ENCODE results near the gene GDF15. TPM values are rescaled to one million over a fixed set of nuclear protein-coding genes. Genes with fewer than 3 reads are reported as not detected.
A peak's percentile ranks its signal among the peaks of the same experiment; 100 is the strongest.

The GDF15 gene
- polyA plus RNA-seq, 1 donor from 2014 or later: not detected

DNA sequence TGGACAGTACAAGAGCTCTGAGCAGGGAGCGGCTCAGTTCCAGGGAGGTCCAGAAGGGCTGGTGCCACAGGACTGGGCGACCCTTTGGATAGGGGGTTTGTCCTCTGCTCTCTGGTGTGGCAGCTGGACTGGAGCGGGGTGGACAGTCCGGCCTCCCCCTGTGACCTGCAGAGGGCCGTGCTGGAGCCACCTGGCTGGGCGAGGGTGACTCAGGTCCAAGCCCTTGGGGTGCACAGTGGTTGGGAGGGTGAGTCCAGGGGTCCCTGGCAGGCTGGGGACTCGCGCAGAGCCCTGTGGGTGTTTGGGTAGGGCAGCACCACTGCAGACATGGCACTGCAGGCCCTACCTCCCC lies 40.4 kb downstream of the GDF15 start (continued):
- no peak for TF ChIP-seq EP300 (conservative IDR thresholded peaks at IDR 0.05; ENCODE audit: poor library complexity, severe bottlenecking)
- TF ChIP-seq RAD21 (conservative IDR thresholded peaks at IDR 0.05): no peak

DNA sequence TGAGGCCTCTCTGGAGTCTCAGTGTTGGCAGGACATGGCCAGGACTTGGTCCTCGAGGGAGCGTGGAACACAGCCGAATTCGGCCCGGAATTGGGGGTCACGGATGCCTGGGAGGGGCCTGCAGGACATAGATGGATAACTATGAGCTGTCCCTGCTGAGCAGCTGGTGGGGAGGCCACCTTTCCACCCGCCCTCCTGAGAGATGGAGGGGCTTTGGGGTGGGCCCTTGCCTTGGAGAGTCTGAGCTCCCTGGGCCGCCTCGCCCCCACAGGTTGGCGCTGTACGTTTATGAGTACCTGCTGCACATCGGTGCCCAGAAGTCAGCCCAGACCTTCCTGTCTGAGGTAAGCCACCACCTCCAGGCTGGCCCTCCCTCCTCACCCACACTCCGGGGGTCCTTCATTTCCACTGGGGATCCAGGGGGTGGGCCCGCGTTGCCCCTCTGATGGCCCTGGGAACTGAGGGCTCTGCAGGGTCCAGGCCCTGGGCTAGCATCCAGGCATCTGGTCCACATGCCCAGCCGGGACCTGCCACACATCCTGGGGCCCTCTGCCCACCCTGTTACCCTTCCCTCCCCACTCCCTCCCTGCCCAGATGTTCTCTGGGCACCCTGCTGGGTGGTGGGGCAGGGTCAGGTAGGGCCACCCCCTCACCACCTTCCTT lies 41.3 kb downstream of the GDF15 start:
- H3K27ac ChIP-seq (ENCODE audit: low read length): no peak overlapping the region
- no peaks in the 10 kb centered on the region for H3K27me3 ChIP-seq (ENCODE audit: insufficient read depth, low read depth, low read length)
- H3K4me2 ChIP-seq (ENCODE audit: low read length): no peak overlapping the region
- H3K79me2 ChIP-seq (replicated peaks; ENCODE audit: insufficient read depth, low read length): peaks cover 11% of the 10 kb centered on the region
- no peak overlapping the region for H3K9ac ChIP-seq (ENCODE audit: low read length)
- H4K20me1 ChIP-seq (ENCODE audit: insufficient read depth): no peaks in the 10 kb centered on the region
- no peaks in the 10 kb centered on the region for H3K9me3 ChIP-seq (ENCODE audit: low read length)
- TF ChIP-seq EP300 (conservative IDR thresholded peaks at IDR 0.05; ENCODE audit: poor library complexity, severe bottlenecking): no peak
- TF ChIP-seq SMC3 (conservative IDR thresholded peaks at IDR 0.05; ENCODE audit: poor library complexity): no peak
- no peak for TF ChIP-seq MXI1 (conservative IDR thresholded peaks at IDR 0.05; ENCODE audit: poor library complexity, severe bottlenecking)
- no peak for TF ChIP-seq POLR2AphosphoS5 (IDR thresholded peaks at IDR 0.05)
- TF ChIP-seq, protein P1, sequence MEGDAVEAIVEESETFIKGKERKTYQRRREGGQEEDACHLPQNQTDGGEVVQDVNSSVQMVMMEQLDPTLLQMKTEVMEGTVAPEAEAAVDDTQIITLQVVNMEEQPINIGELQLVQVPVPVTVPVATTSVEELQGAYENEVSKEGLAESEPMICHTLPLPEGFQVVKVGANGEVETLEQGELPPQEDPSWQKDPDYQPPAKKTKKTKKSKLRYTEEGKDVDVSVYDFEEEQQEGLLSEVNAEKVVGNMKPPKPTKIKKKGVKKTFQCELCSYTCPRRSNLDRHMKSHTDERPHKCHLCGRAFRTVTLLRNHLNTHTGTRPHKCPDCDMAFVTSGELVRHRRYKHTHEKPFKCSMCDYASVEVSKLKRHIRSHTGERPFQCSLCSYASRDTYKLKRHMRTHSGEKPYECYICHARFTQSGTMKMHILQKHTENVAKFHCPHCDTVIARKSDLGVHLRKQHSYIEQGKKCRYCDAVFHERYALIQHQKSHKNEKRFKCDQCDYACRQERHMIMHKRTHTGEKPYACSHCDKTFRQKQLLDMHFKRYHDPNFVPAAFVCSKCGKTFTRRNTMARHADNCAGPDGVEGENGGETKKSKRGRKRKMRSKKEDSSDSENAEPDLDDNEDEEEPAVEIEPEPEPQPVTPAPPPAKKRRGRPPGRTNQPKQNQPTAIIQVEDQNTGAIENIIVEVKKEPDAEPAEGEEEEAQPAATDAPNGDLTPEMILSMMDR (IDR thresholded peaks at IDR 0.05; ENCODE audit: poor library complexity, severe bottlenecking): no peak
- no peak for TF ChIP-seq RAD21 (conservative IDR thresholded peaks at IDR 0.05)
- no peak for TF ChIP-seq TAF1 (IDR thresholded peaks at IDR 0.05; ENCODE audit: low read depth)
- TF ChIP-seq EZH2 (IDR thresholded peaks at IDR 0.05; ENCODE audit: borderline replicate concordance, insufficient read depth, low read length, poor library complexity, severe bottlenecking): no peak
- TF ChIP-seq, protein P2, sequence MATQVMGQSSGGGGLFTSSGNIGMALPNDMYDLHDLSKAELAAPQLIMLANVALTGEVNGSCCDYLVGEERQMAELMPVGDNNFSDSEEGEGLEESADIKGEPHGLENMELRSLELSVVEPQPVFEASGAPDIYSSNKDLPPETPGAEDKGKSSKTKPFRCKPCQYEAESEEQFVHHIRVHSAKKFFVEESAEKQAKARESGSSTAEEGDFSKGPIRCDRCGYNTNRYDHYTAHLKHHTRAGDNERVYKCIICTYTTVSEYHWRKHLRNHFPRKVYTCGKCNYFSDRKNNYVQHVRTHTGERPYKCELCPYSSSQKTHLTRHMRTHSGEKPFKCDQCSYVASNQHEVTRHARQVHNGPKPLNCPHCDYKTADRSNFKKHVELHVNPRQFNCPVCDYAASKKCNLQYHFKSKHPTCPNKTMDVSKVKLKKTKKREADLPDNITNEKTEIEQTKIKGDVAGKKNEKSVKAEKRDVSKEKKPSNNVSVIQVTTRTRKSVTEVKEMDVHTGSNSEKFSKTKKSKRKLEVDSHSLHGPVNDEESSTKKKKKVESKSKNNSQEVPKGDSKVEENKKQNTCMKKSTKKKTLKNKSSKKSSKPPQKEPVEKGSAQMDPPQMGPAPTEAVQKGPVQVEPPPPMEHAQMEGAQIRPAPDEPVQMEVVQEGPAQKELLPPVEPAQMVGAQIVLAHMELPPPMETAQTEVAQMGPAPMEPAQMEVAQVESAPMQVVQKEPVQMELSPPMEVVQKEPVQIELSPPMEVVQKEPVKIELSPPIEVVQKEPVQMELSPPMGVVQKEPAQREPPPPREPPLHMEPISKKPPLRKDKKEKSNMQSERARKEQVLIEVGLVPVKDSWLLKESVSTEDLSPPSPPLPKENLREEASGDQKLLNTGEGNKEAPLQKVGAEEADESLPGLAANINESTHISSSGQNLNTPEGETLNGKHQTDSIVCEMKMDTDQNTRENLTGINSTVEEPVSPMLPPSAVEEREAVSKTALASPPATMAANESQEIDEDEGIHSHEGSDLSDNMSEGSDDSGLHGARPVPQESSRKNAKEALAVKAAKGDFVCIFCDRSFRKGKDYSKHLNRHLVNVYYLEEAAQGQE (IDR thresholded peaks at IDR 0.05; ENCODE audit: borderline replicate concordance): no peak
- no peak overlapping the region for H3K4me3 ChIP-seq (ENCODE audit: low read length)
- no peaks in the 10 kb centered on the region for H3K9me2 ChIP-seq (ENCODE audit: insufficient read depth, low read length)
- H3F3A ChIP-seq (ENCODE audit: insufficient read depth, low read length, poor library complexity, severe bottlenecking): no peaks in the 10 kb centered on the region
- H2AFZ ChIP-seq (ENCODE audit: low read depth, low read length): no peak overlapping the region
- no peaks in the 10 kb centered on the region for H3K36me3 ChIP-seq (ENCODE audit: insufficient read depth, low read length)

DNA sequence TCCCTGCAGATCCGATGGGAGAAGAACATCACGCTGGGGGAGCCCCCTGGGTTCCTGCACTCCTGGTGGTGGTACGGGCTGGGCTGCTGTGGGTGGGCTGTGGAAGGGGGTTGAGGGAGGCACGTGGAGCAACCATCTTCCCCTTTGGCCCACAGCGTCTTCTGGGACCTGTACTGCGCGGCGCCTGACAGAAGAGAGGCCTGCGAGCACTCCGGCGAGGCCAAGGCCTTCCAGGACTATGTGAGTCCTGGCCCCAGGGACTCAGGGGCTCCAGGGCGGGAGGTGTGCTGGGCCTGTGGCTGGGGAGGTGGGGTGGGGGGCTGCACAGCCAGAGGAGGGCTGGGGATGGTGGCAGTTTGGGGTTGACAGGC lies 41.8 kb downstream of the GDF15 start:
- no peaks in the 10 kb centered on the region for H4K20me1 ChIP-seq (ENCODE audit: insufficient read depth)
- H3F3A ChIP-seq (ENCODE audit: insufficient read depth, low read length, poor library complexity, severe bottlenecking): no peaks in the 10 kb centered on the region
- H3K27me3 ChIP-seq (ENCODE audit: insufficient read depth, low read depth, low read length): no peaks in the 10 kb centered on the region
- no peak overlapping the region for H2AFZ ChIP-seq (ENCODE audit: low read depth, low read length)
- no peak overlapping the region for H3K9ac ChIP-seq (ENCODE audit: low read length)
- H3K36me3 ChIP-seq (ENCODE audit: insufficient read depth, low read length): no peaks in the 10 kb centered on the region
- no peaks in the 10 kb centered on the region for H3K9me3 ChIP-seq (ENCODE audit: low read length)
- no peak overlapping the region for H3K4me2 ChIP-seq (ENCODE audit: low read length)
- peak overlapping the region; percentile 92 for H3K27ac ChIP-seq (ENCODE audit: low read length)
- H3K4me3 ChIP-seq (ENCODE audit: low read length): peak overlapping the region; percentile 70
- TF ChIP-seq EP300 (conservative IDR thresholded peaks at IDR 0.05; ENCODE audit: poor library complexity, severe bottlenecking) (no peak), RAD21 (conservative IDR thresholded peaks at IDR 0.05) (no peak), POLR2AphosphoS5 (IDR thresholded peaks at IDR 0.05) (no peak)
- TF ChIP-seq, protein P1 (IDR thresholded peaks at IDR 0.05; ENCODE audit: poor library complexity, severe bottlenecking): no peak
- H3K79me2 ChIP-seq (replicated peaks; ENCODE audit: insufficient read depth, low read length): peaks cover 7% of the 10 kb centered on the region
- no peaks in the 10 kb centered on the region for H3K9me2 ChIP-seq (ENCODE audit: insufficient read depth, low read length)
